Esophagus squamous epithelium (tissue), 4 donors: ENCODE measurements around the gene FCRL2.

Source experiments
- POLR2A ChIP-seq, 4 donors: fragments of 450-650 bp; IDR thresholded peaks; one replicate each; pipeline ENCODE4 v1.6.1; 2017; ENCODE audit warnings: antibody characterized with exemption in 4 of 4, mild to moderate bottlenecking in 4 of 4, moderate library complexity in 3 of 4
- TF ChIP-seq, protein P1 (sequence below), 6 experiments: fragments of 450-650 bp in 4 of 6; fragments of 200-600 bp in 2 of 6; sonication (generic) in 2 of 6; IDR thresholded peaks; one replicate each; pipeline ENCODE4 v1.5.1; 2016 to 2019; ENCODE audit warnings: antibody characterized with exemption in 6 of 6, mild to moderate bottlenecking in 4 of 6, moderate library complexity in 4 of 6

GRCh38 chr1:157819215-157819614, 42.3 kb upstream of the FCRL2 start:
- TF ChIP-seq, protein P1, sequence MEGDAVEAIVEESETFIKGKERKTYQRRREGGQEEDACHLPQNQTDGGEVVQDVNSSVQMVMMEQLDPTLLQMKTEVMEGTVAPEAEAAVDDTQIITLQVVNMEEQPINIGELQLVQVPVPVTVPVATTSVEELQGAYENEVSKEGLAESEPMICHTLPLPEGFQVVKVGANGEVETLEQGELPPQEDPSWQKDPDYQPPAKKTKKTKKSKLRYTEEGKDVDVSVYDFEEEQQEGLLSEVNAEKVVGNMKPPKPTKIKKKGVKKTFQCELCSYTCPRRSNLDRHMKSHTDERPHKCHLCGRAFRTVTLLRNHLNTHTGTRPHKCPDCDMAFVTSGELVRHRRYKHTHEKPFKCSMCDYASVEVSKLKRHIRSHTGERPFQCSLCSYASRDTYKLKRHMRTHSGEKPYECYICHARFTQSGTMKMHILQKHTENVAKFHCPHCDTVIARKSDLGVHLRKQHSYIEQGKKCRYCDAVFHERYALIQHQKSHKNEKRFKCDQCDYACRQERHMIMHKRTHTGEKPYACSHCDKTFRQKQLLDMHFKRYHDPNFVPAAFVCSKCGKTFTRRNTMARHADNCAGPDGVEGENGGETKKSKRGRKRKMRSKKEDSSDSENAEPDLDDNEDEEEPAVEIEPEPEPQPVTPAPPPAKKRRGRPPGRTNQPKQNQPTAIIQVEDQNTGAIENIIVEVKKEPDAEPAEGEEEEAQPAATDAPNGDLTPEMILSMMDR (IDR thresholded peaks at IDR 0.05): no peak
- TF ChIP-seq POLR2A (IDR thresholded peaks at IDR 0.05): no peak
